ENCODE data around the gene MACROD2. TPM values are rescaled to one million over a fixed set of nuclear protein-coding genes. Genes with fewer than 3 reads are reported as not detected.

Gene MACROD2
- total RNA-seq, 4 donors from 2014 or later, result 12.6 to 60.3 (median 18.9) TPM

DNA sequence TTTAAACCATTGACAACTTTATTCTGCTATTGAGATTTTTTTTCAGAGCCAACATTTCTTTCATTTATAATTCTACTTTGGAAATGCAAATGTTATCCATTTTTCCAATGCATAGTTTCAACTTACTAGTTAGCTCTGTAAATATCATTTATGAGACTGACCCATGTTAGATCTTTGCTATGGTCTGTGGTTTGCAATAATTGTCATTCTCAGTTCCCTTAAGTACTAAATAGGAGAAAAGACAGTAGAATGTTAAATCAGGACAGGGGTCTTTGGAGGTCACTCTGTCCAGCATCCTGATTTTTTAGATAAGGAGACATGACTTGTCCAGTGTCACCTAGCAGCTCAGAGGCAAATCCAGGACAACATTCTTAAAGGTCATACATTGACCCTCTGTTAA lies 864.3 kb downstream of the MACROD2 start:
- Histone ChIP-seq H3K27ac (no peak overlapping the region), H3K4me1 (peaks cover 5% of the 10 kb centered on the region), H3K36me3 (no peaks in the 10 kb centered on the region), H3K9me3 (no peaks in the 10 kb centered on the region), H3K27me3 (no peaks in the 10 kb centered on the region), H3K4me3 (no peak overlapping the region)
- DNase-seq (ENCODE audit: low spot score in 2 of 2), result no peak
- TF ChIP-seq, protein P1, sequence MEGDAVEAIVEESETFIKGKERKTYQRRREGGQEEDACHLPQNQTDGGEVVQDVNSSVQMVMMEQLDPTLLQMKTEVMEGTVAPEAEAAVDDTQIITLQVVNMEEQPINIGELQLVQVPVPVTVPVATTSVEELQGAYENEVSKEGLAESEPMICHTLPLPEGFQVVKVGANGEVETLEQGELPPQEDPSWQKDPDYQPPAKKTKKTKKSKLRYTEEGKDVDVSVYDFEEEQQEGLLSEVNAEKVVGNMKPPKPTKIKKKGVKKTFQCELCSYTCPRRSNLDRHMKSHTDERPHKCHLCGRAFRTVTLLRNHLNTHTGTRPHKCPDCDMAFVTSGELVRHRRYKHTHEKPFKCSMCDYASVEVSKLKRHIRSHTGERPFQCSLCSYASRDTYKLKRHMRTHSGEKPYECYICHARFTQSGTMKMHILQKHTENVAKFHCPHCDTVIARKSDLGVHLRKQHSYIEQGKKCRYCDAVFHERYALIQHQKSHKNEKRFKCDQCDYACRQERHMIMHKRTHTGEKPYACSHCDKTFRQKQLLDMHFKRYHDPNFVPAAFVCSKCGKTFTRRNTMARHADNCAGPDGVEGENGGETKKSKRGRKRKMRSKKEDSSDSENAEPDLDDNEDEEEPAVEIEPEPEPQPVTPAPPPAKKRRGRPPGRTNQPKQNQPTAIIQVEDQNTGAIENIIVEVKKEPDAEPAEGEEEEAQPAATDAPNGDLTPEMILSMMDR (IDR thresholded peaks at IDR 0.05), result no peak
- TF ChIP-seq EP300 (IDR thresholded peaks at IDR 0.05), result no peak
- TF ChIP-seq POLR2AphosphoS5 (IDR thresholded peaks at IDR 0.05), result no peak
- no peak for TF ChIP-seq POLR2A (IDR thresholded peaks at IDR 0.05)

DNA sequence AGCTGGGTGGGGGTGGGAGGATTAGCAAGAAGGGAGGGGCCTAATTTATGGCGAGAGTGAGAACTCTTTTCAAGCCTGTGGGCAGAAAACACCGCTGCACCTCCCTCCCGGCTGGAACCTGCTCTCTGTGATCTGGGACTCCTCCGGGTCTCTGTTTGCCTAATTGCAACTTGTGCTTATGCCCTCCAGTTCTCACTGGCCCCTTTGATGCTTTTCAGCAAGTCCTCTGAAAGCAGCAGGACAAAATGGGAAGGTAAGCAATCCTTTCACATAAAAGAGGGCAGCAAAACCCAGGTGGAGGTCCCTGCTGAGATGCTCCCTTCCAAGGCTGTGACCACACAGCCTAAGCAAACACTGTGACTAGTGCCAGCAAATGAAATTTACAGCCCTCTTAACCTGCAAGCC lies 865.1 kb downstream of the MACROD2 start:
- WGBS, result 18% methylated on average over 4 of the region's 4 CpGs
- H3K9me3 ChIP-seq, result no peaks in the 10 kb centered on the region
- no peak for DNase-seq (ENCODE audit: low spot score in 2 of 2)
- no peaks in the 10 kb centered on the region for H3K27me3 ChIP-seq
- no peaks in the 10 kb centered on the region for H3K36me3 ChIP-seq
- H3K4me3 ChIP-seq, result no peak overlapping the region
- TF ChIP-seq EP300 (IDR thresholded peaks at IDR 0.05) (no peak), POLR2A (IDR thresholded peaks at IDR 0.05) (no peak), POLR2AphosphoS5 (IDR thresholded peaks at IDR 0.05) (no peak)
- TF ChIP-seq, protein P1 (IDR thresholded peaks at IDR 0.05), result no peak
- peaks cover 5% of the 10 kb centered on the region for H3K4me1 ChIP-seq
- no peak overlapping the region for H3K27ac ChIP-seq

DNA sequence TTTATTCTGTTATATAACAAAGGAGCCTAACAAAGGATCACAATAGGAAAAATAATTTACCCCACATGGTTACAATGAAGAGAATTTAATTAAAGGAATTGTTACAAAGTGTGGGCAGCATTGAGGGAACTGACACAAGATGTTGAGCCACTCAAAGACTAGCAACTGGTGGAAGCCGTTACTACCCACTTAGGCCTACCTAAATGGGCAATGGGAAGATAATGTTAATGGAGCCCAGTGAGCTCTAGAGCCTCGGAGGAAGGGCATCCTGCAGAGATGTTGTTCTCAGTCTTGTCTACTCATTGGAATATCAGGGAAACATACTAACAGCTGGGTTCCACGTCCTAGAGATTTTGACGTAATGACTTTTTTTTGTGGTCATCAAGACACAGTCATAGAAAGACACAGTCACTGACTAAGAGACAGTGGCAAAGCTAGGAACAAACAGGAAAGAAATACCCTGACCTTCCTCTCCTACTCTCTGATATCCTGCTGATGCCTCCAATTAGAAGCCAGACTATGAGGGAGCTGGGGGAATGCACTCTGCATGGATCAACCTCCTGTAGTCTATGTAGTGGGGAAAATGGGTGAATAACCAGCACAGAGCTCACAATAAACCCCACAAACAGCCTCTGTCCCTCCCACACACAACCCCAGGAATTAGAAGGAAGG lies 865.8 kb downstream of the MACROD2 start:
- WGBS, result 89% methylated on average over 4 of the region's 4 CpGs
- TF ChIP-seq EP300 (IDR thresholded peaks at IDR 0.05), result no peak
- TF ChIP-seq POLR2AphosphoS5 (IDR thresholded peaks at IDR 0.05), result no peak
- TF ChIP-seq, protein P1 (IDR thresholded peaks at IDR 0.05), result no peak
- no peak for TF ChIP-seq POLR2A (IDR thresholded peaks at IDR 0.05)

DNA sequence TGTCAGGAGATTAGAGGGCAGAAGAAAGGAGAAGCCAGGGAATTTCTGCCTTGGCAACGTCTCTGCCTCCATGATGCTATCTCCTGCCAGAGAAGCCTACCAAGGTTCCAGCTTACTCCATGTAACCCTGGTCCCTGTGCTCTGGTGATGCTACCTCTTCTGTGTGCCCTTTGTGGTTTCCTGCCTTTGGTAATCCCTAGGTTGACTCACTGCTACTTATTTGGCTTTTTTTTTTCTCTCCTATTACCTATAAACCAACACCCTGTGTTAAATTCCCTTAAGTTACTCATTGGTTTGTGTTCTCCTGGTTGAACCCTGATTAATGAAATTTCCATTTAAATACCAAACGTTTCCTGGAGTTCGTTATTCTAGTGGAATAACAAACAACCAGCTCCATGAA lies 869.9 kb downstream of the MACROD2 start:
- DNase-seq (ENCODE audit: low spot score in 2 of 2), result no peak
- Histone ChIP-seq H3K4me1 (peaks cover 3% of the 10 kb centered on the region), H3K9me3 (no peaks in the 10 kb centered on the region), H3K4me3 (no peak overlapping the region), H3K27ac (no peak overlapping the region), H3K36me3 (no peaks in the 10 kb centered on the region), H3K27me3 (no peaks in the 10 kb centered on the region)
- 79% methylated on average over 3 of the region's 3 CpGs for WGBS
- TF ChIP-seq EP300 (IDR thresholded peaks at IDR 0.05), result no peak
- TF ChIP-seq POLR2AphosphoS5 (IDR thresholded peaks at IDR 0.05), result no peak
- no peak for TF ChIP-seq POLR2A (IDR thresholded peaks at IDR 0.05)
- TF ChIP-seq, protein P1 (IDR thresholded peaks at IDR 0.05), result no peak

More for the DNA sequence above, 865.8 kb downstream of the MACROD2 start:
- Histone ChIP-seq H3K4me1 (peaks cover 5% of the 10 kb centered on the region), H3K27me3 (no peaks in the 10 kb centered on the region), H3K9me3 (no peaks in the 10 kb centered on the region), H3K36me3 (no peaks in the 10 kb centered on the region), H3K27ac (no peak overlapping the region), H3K4me3 (no peak overlapping the region)
- no peak for DNase-seq (ENCODE audit: low spot score in 2 of 2)

DNA sequence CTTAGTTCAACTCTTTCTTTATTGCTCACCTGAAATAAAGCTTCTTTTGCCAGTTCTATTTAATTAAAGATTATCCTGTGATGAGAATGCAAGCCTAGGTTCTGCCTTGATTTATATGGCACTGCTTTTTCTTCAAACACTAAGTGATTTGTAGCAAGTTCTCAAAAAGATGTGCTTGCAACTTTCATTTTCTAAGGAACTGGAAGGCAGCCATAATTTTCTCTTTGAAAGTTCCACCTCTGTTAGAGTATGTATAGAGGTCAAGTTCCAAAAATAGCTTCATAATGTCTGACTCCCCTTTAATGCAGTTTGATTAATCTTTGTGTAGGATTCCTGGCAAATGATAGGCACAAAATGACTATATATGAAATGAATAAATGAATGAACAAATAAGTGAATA lies 870.4 kb downstream of the MACROD2 start:
- H3K9me3 ChIP-seq, result no peaks in the 10 kb centered on the region
- DNase-seq (ENCODE audit: low spot score in 2 of 2), result no peak
- H3K4me1 ChIP-seq, result no peaks in the 10 kb centered on the region
- no peaks in the 10 kb centered on the region for H3K27me3 ChIP-seq
- H3K27ac ChIP-seq, result no peak overlapping the region
- no peaks in the 10 kb centered on the region for H3K36me3 ChIP-seq
- no peak overlapping the region for H3K4me3 ChIP-seq
- TF ChIP-seq, protein P1 (IDR thresholded peaks at IDR 0.05), result no peak
- TF ChIP-seq POLR2A (IDR thresholded peaks at IDR 0.05) (no peak), POLR2AphosphoS5 (IDR thresholded peaks at IDR 0.05) (no peak), EP300 (IDR thresholded peaks at IDR 0.05) (no peak)

Measured in suprapubic skin (tissue), 4 donors.